ENCODE data around the gene TMC1. TPM values are rescaled to one million over a fixed set of nuclear protein-coding genes. Genes with fewer than 3 reads are reported as not detected.
A peak's percentile ranks its signal among the peaks of the same experiment; 100 is the strongest.

The TMC1 gene
- total and polyA plus RNA-seq, 10 of the 15 experiments (the other 5 are each of a cell fraction or from before 2014, with no cell fraction given) = 0.06 to 0.94 (median 0.40) TPM; not detected in 1

GRCh38 chr9:72526901-72527800 lies 5.7 kb downstream of the TMC1 start (continued):
- peak in 1 of 3 experiments; percentile 22; a peak in 1 of 6 replicates for TF ChIP-seq CTCF (IDR thresholded peaks at IDR 0.05 in 2 of 3, conservative IDR thresholded peaks at IDR 0.05 in 1 of 3; ENCODE audit: control insufficient read depth in 2 of 3, extremely low read depth in 1 of 3, insufficient read depth in 1 of 3, low read depth in 3 of 3, low read length in 3 of 3)
- peak; percentile 80; the same call in 1 of the 2 replicates for TF ChIP-seq HDGF (IDR thresholded peaks at IDR 0.05)

- Histone ChIP-seq H3K9me3 (replicated peaks; ENCODE audit: control insufficient read depth, insufficient read depth, low read length) (no peaks in the 10 kb centered on the region; the same call in 1 of the 3 replicates), H3K9ac (ENCODE audit: control insufficient read depth, insufficient read depth, low read length) (peak overlapping the region; percentile 41), H3K4me1 (ENCODE audit: control insufficient read depth, insufficient read depth, low read length) (peaks cover 16% of the 10 kb centered on the region), H3K79me2 (ENCODE audit: control insufficient read depth, insufficient read depth, low read length) (no peaks in the 10 kb centered on the region), H4K20me1 (ENCODE audit: control insufficient read depth, insufficient read depth) (no peaks in the 10 kb centered on the region), H2AFZ (ENCODE audit: control insufficient read depth, low read depth, low read length) (peak overlapping the region; percentile 85), H3K36me3 (ENCODE audit: control insufficient read depth in 2 of 2, insufficient read depth in 2 of 2, low read length in 1 of 2) (no peaks in the 10 kb centered on the region), H3K27me3 (replicated peaks in 1 of 2; ENCODE audit: control insufficient read depth in 2 of 2, insufficient read depth in 2 of 2, low read length in 1 of 2) (no peaks in the 10 kb centered on the region), H3K4me3 (peak overlapping the region; percentile 51), H3K27ac (ENCODE audit: control insufficient read depth, insufficient read depth) (peak overlapping the region; percentile 61), H3K4me2 (ENCODE audit: control insufficient read depth, insufficient read depth) (peak overlapping the region; percentile 88)
- ChIA-PET POLR2A (interaction anchor here (1.1 to 2.5 kb wide), 5 partner anchors 9 to 165 kb away, joined by 5 to 17 read pairs (median 6); partner anchors contain the start of gene ZFAND5), SMC1A (ENCODE audit: uncharacterized antibody, unreplicated experiment) (interaction anchor here (0.6 to 2.7 kb wide), 10 partner anchors 10 to 402 kb away, joined by 3 to 22 read pairs (median 8); partner anchors contain the start of gene ZFAND5), RAD21 (ENCODE audit: unreplicated experiment) (interaction anchor here (1.0 to 4.5 kb wide), 8 partner anchors 18 to 489 kb away, joined by 3 to 31 read pairs (median 10); no protein-coding TSS in a partner anchor), CTCF (interaction anchor here (1.2 to 2.7 kb wide), 6 partner anchors 14 to 488 kb away, joined by 3 to 13 read pairs (median 4); partner anchors contain the start of gene ZFAND5)
- intact Hi-C loops (cut with micrococcal nuclease; ENCODE audit: unreplicated experiment) = loop anchor here (1.0 to 10.0 kb wide), 6 partner anchors 55 to 323 kb away; partner anchors contain the start of gene ZFAND5
- DNase-seq (ENCODE audit: low read depth, low spot score) = no peak
- TF ChIP-seq JUNB (IDR thresholded peaks at IDR 0.05) (no peak), SPI1 (IDR thresholded peaks at IDR 0.05; ENCODE audit: borderline replicate concordance, insufficient read depth, low read depth, low read length) (peak; percentile 5; the same call in 1 of the 2 replicates)
- in situ Hi-C loops (cut with MboI) = no loop called here
- WGBS (ENCODE audit: insufficient coverage, insufficient replicate concordance, low lambda C conversion rate, missing lambda C conversion rate) = 55% methylated on average over 5 of the region's 5 CpGs
- FAIRE-seq = no peak
- ATAC-seq = no peak
- BruUV-seq (replicated peaks) = no TSS peak
Measured at GRCh38 chr9:72527801-72528195, 6.4 kb downstream of the TMC1 start.

All from GM12878 (cell line).